HG03460 (cell line): ENCODE measurements around the gene TSSK6.

Source experiments
- ATAC-seq: cut with Tn5 transposase; IDR thresholded peaks from one replicate; pipeline ENCODE4 v1.9.1; 2021; ENCODE audit not compliant: unreplicated experiment

TSSK6 gene

DNA sequence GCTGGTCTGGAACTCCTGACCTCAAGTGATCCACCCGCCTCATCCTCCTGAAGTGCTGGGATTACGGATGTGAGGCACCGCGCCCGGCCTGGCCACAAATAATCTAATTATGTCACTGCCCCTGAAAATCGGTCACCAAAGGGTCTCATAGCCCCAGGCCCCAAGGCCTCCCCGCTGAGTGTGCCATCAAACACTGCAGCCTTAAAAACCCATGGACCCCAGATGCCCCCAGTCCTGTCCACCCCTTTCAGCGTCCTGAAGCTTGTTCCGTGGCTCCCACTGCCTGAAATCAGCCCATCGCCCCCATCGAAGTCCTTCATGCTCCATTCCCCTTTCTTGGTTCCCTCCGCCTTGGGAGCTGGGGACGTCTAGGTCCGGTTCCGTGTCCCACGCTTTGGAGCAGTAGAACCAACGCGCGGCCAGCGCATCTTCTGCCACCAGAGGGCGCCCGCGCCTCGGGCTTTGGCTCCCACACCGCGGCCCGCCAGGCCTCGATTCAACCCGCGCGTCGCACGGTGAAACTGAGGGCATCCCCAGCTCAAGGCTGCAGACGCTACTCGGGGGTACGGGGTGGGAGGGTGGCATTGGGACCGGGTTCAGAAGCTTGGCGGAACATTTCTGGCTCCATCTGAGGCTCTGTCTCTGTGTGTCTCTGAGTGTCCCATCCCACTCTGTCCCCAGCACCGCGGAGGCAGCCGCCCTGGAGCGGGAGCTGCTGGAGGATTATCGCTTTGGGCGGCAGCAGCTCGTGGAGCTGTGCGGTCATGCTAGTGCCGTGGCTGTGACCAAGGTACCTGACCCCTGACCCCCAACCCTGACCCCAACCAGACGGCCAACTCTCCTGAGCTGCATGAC is 16.8 kb upstream of the TSSK6 start:
- ATAC-seq: no peak

DNA sequence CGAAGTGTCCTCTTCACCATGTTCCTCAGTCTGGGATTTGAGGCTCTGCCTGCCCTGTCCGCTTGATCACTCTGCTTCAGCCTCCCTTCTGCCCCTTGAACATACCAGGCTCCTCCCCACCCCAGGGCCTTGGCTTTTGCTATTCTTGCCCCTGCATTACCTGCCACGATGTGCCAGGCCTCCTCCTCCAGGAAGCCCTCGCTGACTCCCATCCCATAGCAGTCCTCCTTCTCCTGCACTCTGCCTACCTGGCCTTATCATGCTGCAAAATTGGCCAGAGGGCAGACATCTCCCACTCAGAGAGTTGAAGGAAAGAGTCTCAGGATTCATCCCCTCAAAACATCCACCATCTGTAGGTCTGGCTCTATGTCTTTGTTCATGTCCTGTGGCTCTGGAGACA is 15.5 kb upstream of the TSSK6 start:
- no peak for ATAC-seq

GRCh38 chr19:19530423-19530804 is 15.1 kb upstream of the TSSK6 start:
- ATAC-seq: no peak

GRCh38 chr19:19529783-19530422 is 14.6 kb upstream of the TSSK6 start:
- no peak for ATAC-seq

- no peak for ATAC-seq
Measured at GRCh38 chr19:19528721-19529490, 13.6 kb upstream of the TSSK6 start, which contains the start of gene YJEFN3. Gene YJEFN3 (plus strand): TSS chr19:19528911. CDS start chr19:19528933, 22 bp downstream.

GRCh38 chr19:19527674-19528625 is 12.6 kb upstream of the TSSK6 start:
- no peak for ATAC-seq

DNA sequence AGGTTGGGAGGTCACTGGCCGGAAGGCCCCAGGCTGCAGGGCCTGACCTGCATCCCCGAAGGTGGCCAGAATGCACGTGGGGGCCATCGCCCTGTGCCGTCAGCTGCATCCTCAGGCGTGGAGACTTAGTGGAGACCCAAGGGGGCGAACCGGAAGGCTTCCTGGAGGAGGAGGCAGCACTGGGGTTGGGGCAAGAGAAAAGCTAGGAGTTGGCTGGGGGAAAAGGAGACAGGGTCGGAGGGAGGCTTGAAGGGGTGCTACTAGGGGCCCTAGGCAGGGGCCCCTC is 12.0 kb upstream of the TSSK6 start:
- no peak for ATAC-seq

GRCh38 chr19:19526581-19527370 is 11.4 kb upstream of the TSSK6 start:
- ATAC-seq: no peak

DNA sequence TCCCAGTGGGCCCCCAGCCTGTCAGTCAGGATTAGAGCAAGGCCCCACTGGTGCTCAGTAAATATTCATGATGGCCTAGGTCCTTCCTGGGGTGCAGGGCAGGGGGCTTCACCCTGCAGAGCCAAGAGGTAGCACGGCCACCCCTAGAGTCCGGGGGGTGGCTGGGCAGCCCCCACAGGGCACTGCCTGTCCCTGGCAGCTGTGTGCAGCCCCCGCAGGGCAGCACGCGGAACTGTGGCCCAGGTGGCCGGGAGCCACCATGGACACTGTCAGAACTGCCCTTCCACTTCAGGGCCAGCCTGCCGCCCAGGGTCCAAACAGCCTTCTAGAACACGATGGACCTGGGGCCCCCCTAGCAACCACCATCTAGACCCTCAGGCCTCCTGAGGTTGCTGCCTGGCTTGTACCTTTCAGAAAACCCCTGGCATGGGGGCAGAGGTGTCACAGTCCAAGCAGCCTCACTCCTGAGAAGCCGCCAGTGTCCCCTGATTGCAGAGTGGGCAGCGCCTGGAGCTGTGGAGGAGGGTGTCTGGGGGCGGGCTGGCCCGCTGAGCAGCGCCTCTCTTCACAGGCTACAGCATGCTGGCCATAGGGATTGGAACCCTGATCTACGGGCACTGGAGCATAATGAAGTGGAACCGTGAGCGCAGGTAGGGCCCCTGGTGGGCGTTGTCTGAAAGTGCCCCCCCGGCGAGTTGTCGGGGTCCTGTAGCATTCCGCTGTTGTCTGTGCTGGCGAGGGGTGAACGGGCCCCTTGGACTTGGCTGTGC is 10.4 kb upstream of the TSSK6 start:
- no peak for ATAC-seq

GRCh38 chr19:19524053-19524452 is 8.7 kb upstream of the TSSK6 start:
- ATAC-seq: no peak

- ATAC-seq: no peak
Measured at GRCh38 chr19:19523177-19523576, 7.8 kb upstream of the TSSK6 start.

DNA sequence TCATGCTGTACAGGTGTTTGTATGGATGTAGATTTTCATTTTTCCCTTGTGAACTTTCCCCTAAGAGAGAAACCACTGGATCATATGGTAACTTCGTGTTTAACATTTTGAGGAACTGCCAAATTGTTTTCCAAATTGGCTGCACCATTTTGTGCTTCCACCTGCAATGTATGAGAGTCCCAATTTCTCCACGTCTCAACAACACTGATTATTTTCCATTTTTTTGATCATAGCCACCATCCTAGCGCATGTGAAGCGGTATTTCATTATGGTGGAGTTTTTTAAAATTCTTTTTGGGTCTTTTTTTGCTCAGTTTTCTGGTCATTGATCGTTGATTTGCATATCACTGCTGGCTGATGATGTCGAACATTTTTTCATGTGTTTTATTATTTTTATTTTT is 5.6 kb upstream of the TSSK6 start:
- no peak for ATAC-seq

- ATAC-seq: no peak
Measured at GRCh38 chr19:19517235-19517619, 1.9 kb upstream of the TSSK6 start.

DNA sequence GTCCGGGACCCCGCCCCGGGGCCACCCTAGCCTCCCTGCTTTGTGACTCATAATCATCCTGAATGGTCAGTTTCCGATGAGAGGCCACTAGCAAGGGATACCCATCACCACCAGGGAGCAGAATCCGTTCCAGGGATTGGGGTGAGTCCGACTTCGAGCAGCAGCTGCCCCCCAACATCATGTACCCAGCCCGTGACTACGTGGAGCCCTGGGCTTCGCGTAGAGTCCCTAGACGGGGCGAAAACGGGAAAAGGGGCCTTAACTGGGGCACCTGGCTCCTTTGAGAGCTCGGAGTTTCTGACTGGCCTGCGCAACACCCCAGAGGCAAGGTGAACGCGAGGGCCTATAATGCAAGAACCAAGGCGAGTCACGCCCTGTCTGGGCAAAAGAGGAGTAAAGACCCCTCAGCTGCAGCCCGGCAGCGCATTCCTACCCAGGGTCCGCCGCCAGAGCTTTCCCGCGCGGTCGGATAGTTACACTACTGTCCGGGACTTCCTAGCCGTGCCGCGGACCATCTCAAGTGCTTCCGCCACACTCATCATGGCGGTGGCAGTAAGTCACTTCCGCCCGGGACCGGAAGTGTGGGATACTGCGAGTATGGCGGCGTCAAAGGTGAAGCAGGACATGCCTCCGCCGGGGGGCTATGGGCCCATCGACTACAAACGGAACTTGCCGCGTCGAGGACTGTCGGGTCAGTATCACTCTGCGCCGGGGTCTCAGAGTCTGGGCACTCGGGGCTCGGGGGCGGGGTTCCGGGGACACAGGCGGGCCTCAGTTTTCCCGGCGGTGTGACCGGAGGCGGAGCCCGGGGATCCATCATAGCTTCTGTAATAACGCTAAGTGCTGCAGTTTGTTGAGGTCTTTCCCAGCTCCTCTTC is 533 bp upstream of the TSSK6 start, which contains the start of gene NDUFA13:
TSS of gene NDUFA13 (plus strand) at position 584 of the 878 bp plus-strand sequence. CDS start at position 598, 14 bp downstream.
- peak; percentile 92 for ATAC-seq

DNA sequence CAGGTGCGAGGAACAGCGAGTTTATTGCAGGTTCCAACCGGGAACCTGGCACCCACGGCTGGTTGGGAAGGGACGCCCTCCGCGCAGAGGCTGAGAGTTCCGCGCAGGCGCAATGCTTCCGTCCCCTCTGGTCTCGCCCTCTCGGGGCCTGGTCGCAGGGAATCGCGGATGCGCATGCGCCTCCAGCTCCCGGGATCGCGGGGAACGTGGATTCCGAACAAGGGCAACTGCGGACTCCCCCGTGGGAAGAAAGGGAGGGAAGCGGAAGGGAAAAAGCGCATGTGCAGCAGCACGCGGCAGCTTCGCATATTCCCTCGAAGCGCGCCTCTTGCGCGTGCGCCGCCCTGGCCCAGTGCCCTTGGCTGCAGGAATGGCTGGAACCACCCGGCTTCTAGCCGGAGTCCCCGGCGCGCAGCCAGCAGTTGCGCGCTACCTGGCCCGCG is 1.1 kb downstream of the TSSK6 start:
- ATAC-seq: no peak

DNA sequence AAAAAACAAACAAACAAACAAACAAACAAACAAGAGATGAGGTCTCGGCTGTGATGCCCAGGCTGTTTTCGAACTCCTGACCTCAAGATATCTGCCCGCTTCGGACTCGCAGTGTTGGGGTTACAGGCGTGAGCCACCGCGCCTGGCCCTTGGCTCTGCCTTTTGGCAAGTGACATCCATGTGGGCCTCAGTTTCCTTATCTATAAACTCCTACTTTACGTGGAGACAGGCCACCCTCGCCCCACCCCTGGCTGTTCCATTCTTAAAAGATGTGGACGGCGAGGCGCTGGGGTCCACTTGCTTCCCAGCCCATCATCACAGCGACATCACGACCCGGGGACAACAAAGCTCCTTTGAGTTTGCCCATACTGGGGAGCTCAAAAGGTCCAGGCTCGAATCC is 1.7 kb downstream of the TSSK6 start:
- ATAC-seq: no peak

DNA sequence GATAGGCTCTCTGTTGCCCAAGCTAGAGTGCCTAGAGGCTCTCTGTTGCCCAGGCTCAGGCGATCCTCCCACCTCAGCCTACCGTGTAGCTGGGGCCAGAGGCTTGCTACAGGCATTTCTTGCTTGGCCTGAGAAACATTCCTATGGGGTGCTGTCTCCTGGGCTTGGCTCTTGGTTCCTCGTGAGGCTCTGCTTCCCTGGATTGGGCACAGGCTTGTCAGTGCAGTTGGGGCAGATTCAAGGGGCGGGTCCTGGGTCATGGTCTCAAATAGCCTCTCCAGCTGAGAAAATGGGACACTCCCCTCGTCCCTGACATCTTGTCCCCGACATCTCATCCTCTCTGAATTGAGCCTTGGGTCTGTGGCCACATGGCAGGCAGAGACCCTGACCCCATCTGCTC is 4.9 kb downstream of the TSSK6 start:
- ATAC-seq: no peak

GRCh38 chr19:19508217-19508616 is 7.1 kb downstream of the TSSK6 start:
- ATAC-seq: no peak
